ENCODE results near the gene GRIN2D. TPM values are rescaled to one million over a fixed set of nuclear protein-coding genes. Genes with fewer than 3 reads are reported as not detected.

Gene GRIN2D
- total and polyA plus RNA-seq, 2 of the 8 experiments (the other 6 are each of a cell fraction or from before 2014, with no cell fraction given): 2.2 to 12.4 TPM

- TF ChIP-seq CBX5 (IDR thresholded peaks at IDR 0.05; ENCODE audit: low read depth, low read length) (no peak), CHD1 (IDR thresholded peaks at IDR 0.05; ENCODE audit: low read depth, low read length) (no peak), FOSL1 (IDR thresholded peaks at IDR 0.05; ENCODE audit: insufficient read depth, low read depth, low read length) (no peak), SAP30 (IDR thresholded peaks at IDR 0.05; ENCODE audit: insufficient read depth, insufficient replicate concordance, low read length) (no peak), NRF1 (IDR thresholded peaks at IDR 0.05; ENCODE audit: low read depth, low read length) (no peak), SP2 (IDR thresholded peaks at IDR 0.05; ENCODE audit: low read length) (no peak)
- TF ChIP-seq, protein P1, sequence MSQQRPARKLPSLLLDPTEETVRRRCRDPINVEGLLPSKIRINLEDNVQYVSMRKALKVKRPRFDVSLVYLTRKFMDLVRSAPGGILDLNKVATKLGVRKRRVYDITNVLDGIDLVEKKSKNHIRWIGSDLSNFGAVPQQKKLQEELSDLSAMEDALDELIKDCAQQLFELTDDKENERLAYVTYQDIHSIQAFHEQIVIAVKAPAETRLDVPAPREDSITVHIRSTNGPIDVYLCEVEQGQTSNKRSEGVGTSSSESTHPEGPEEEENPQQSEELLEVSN (IDR thresholded peaks at IDR 0.05): no peak
Measured at GRCh38 chr19:48396016-48396823, 2.8 kb downstream of the GRIN2D start (continued).

All from H1 (cell line).